ENCODE data around the gene DNAJC4. TPM values are rescaled to one million over a fixed set of nuclear protein-coding genes. Genes with fewer than 3 reads are reported as not detected.

Gene DNAJC4
- total and polyA plus RNA-seq, 12 donors = 19.9 to 220 (median 66.8) TPM

- peak within 1 kb of the TSS in 1 of 4 donors; percentile 48 for H3K4me3 ChIP-seq
- intact Hi-C loops (cut with DNase I) = loop anchor here in 1 of 2 donors (5.0 kb wide), 1 partner anchor 91 kb away; no protein-coding TSS in a partner anchor
- WGBS, 4 donors = 63 to 77% (median 68%) methylated on average over 14 to 27 of the region's 27 CpGs
Observed at GRCh38 chr11:64206457-64207255, 23.7 kb upstream of the DNAJC4 start, which contains the start of gene FERMT3. Gene FERMT3, plus strand, starts transcription at chr11:64206721. Its CDS starts 644 bp downstream, at chr11:64207365.

GRCh38 chr11:64207256-64208085 lies 22.9 kb upstream of the DNAJC4 start:
- Histone ChIP-seq H3K4me3 (peak overlapping the region in 1 of 4 donors; percentile 48), H3K4me1 (replicated peaks in 1 of 2) (peaks cover 8 to 24% of the 10 kb centered on the region in 2 donors), H3K9me3 (replicated peaks in 1 of 3) (no peaks in the 10 kb centered on the region), H3K27ac (peak overlapping the region in 4 of 5 donors; percentile 67 to 88 (median 80)), H3K27me3 (no peaks in the 10 kb centered on the region), H3K36me3 (replicated peaks in 1 of 2) (peaks cover 0 to 18% of the 10 kb centered on the region in 2 donors)
- peak in 6 of 7 donors; percentile 61 to 81 (median 64) for DNase-seq
- WGBS, 4 donors = 23 to 47% (median 40%) methylated on average over 8 to 30 of the region's 30 CpGs
- intact Hi-C loops (cut with DNase I) = loop anchor here in 1 of 2 donors (5.0 kb wide), 1 partner anchor 90 kb away; no protein-coding TSS in a partner anchor
- TF ChIP-seq CTCF (IDR thresholded peaks at IDR 0.05) (peak in 1 of 6 experiments; percentile 8), POLR2A (IDR thresholded peaks at IDR 0.05) (peak in 1 of 2 donors; percentile 28)

More at GRCh38 chr11:64206457-64207255, 23.7 kb upstream of the DNAJC4 start, which contains the start of gene FERMT3:
- peak within 1 kb of the TSS in 4 of 5 donors; percentile 67 to 88 (median 80) for H3K27ac ChIP-seq
- DNase-seq = peak in 4 of 7 donors; percentile 59 to 74 (median 67)
- peaks cover 0 to 26% of the 10 kb centered on the region in 2 donors for H3K36me3 ChIP-seq (replicated peaks in 1 of 2)
- TF ChIP-seq POLR2A (IDR thresholded peaks at IDR 0.05) (peak in 1 of 2 donors; percentile 12), CTCF (IDR thresholded peaks at IDR 0.05) (no peak)
- H3K9me3 ChIP-seq (replicated peaks in 1 of 3) = no peaks in the 10 kb centered on the region
- no peaks in the 10 kb centered on the region for H3K27me3 ChIP-seq
- H3K4me1 ChIP-seq (replicated peaks in 1 of 2) = peaks cover 8 to 24% of the 10 kb centered on the region in 2 donors

- H3K4me3 ChIP-seq = peak overlapping the region in 1 of 4 donors; percentile 48
Observed at GRCh38 chr11:64208086-64208795, 22.1 kb upstream of the DNAJC4 start.

More at GRCh38 chr11:64208086-64208795, 22.1 kb upstream of the DNAJC4 start:
- intact Hi-C loops (cut with DNase I) = loop anchor here in 1 of 2 donors (5.0 kb wide), 1 partner anchor 89 kb away; no protein-coding TSS in a partner anchor
- H3K9me3 ChIP-seq (replicated peaks in 1 of 3) = no peaks in the 10 kb centered on the region
- peak overlapping the region in 4 of 5 donors; percentile 67 to 88 (median 80) for H3K27ac ChIP-seq
- 74 to 86% (median 79%) methylated on average over 15 to 23 of the region's 23 CpGs for WGBS, 4 donors
- peaks cover 8 to 24% of the 10 kb centered on the region in 2 donors for H3K4me1 ChIP-seq (replicated peaks in 1 of 2)
- TF ChIP-seq CTCF (IDR thresholded peaks at IDR 0.05) (no peak), POLR2A (IDR thresholded peaks at IDR 0.05) (no peak)
- peaks cover 0 to 10% of the 10 kb centered on the region in 2 donors for H3K36me3 ChIP-seq (replicated peaks in 1 of 2)
- DNase-seq = peak in 1 of 7 donors; percentile 12
- no peaks in the 10 kb centered on the region for H3K27me3 ChIP-seq

Measured in adrenal gland (tissue), 12 donors.